GM19240 (cell line): ENCODE measurements around the gene TMTC3.
"Not testable (repeated sequence)": the region's sequence is repeated elsewhere in the genome, so short reads cannot be mapped to it uniquely, and the experiment has no call there.

Source experiments
- DNase-seq: peaks from one replicate; pipeline ENCODE4 v3.0.0; 2011; ENCODE audit warnings: low spot score; ENCODE audit not compliant: insufficient read length

The TMTC3 gene

DNA sequence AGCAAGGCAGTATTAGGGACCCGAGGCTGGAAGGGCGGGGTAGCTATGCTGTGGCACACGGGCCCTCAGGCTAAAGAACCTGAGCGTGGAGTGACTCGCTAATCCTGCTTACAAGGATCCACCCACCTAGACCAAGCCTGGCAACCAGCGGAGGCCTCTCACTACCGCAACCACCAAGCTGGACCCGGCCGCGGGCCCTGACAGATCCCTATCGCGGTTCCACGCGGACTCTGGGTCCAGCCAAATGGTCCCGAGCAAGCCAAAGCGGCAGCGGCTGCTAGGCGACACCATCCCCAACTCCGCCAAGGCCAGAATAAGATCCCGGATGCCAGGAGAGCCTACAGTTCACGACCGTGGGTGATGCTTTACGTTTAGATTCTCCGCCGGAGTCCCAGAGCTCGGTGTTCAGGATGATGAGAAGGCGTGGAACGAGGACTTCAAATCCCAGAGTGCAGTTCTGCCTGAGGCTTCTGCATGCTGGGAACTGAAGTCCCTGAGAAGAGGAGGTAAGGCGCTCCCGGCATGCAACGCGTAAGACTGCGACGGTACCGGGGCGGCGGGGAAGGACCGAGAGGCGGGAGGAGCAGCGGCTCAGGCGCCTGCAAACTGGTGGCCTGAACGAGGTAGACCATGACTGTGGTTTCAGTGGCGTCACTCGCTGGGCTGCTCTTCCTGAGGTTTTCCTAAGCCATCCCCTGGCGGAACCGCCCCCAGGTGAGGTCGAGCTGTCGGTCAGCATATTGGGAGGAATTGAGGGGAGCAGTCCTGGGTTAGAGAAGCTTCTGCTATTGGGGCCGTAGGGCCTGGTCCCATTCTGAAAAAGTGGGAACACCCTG lies at the start of gene TMTC3, which contains the start of gene CEP290:
Gene TMTC3, plus strand, starts transcription at position 534 of the 836 bp plus-strand sequence. CDS start 6,009 bp downstream, outside the sequence.
Gene CEP290, minus strand, starts transcription at position 315 of the 836 bp plus-strand sequence. CDS start 781 bp downstream, outside the sequence.
- peak; percentile 35 for DNase-seq

DNA sequence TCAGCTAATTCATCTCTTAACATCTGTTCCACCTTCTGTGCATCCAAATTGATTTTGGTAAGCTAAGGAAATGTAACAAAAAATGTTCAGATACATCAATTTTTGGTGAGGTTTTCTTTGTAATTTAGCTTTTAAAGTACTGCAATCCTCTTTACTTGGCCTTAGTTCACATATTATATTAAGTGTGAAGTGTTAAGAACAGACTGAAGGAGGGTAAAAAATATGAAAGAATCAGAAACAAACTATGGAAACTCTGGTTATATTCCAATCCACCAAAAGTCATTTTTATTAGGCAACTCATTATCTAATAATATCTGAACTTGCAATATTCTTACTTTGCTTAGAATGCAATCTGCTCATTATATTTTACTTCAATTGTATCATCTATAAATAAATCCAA lies 49.3 kb upstream of the TMTC3 start:
- DNase-seq: no peak

DNA sequence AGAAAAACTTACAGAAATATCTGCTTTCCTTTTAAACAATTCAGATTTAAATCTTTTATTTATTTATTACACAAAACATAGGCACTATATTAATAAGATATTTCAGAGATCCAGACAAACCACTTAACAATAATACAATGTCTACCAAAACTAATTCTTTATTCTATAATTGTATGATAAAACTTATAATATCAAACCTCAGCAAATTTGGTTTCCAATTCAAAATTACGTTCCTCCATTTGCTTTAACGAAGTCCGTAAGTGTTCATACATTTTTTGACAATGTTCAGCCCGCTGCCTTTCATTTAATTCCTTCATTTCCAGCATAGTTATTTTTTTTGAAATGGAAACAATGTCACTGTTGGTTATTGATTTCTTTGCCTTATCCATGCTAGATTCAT lies 48.5 kb upstream of the TMTC3 start:
- DNase-seq: no peak

DNA sequence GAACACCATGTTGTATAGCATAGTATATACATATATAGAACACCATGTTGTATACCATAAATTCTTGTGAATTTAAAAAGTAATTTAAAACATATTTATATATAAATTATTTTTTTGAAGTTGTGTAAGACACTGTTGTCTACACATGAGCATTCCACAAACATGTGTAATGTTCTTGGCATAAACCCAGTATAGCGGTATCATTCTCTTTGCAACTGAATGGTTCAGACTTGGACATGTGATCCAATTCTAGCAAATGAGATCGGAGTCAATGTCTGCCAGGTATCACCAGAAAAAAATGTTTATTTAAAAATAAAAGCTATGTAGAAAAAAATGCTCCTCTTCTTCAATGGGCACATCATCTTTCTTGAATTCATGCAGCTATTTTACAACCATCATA lies 34.1 kb upstream of the TMTC3 start:
- no peak for DNase-seq

DNA sequence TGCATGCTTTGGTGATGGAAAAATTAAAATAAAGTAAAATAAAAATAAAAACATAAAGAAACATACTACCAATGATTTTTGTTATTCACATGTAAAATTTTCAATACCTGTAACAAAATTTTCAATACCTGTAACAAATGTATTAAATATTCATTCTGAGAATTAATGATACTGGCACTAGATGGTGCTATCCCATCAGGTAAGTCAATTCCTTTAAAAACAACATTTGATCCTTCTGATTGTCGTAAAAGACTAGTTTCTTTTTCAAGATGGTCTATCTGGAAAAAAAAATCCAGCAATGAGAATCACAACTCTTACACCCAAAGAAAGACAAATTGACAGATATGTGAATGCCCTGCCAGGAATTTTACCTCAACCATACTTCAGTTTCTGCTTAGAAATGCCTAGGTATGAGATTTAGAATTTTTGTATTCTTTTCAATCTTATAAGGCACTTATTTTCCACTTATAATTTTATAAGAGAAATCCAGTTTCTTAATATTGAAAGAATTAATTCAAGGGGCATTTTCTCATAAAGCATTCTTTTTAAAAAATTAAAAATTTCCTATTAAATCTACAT lies 30.9 kb upstream of the TMTC3 start:
- DNase-seq: no peak

DNA sequence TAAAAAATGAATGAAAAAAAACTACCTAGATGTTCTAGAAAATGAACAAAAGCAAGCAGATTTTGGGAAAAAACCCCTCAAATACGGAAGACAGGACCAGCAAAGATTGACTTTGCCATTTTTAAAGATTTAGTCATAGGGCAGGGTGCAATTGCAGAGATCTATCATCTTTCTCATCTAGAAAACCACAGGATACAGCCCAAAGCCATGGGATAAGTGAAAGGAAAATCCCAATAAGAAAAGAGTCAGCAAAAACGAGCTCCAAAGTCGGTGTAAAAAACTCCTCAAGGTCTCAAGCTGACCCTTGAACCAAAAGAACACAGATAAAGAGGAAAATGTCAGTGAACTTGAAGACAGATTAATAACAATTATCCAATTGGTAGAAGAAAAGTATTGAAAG lies 28.2 kb upstream of the TMTC3 start:
- DNase-seq: no peak

DNA sequence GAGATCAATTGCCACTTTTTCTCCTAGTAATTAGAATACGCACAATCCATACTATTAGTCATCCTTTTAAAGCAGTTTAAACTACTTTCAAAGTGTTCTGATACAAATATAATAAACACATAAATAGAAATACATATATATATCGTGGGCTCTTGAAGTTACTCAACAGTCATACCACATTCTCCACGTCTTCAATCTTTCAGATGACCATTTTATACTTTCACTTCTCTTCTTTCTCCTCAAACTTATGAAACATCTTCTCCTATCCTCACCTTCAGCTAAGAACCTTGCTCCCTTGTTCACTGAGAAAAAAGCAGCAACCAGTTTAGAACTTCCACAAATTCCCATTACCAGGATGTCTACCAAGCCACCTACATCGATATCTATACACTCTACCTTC lies 19.4 kb upstream of the TMTC3 start:
- no peak for DNase-seq

DNA sequence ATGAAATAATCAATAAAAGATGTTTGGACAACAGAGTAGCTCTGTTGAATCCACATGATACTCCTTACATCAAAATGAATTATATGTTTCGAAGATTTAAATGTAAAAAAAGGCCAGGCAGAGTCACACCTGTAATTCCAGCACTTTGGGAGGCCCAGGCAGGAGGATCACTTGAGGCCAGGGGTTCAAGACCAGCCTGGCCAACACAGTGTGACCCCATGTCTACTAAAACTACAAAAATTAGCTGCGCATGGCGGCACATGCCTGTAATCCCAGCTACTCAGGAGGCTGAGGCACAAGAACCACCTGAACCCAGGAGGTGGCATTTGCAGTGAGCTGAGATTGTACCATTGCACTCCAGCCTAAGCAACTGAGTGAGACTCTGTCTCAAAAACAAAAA lies 15.0 kb upstream of the TMTC3 start:
- DNase-seq: no peak

DNA sequence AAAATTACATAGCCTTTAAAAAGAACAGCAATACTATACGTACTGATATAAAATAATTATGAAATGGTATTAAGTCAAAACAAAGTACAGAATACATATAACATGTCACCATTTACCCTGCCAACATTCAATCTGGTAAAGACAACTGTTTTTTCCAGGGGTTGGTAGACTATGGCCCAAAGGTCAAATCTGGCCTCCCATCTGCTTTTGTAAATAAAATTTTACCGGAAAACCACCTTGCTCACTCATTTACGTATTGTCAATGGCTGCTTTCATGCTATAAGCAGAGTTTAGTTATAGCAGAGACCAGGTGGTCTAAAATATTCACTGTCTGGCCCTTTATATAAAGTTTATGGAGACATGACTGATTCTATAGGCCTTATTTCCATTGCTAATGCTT lies 14.3 kb upstream of the TMTC3 start:
- no peak for DNase-seq

DNA sequence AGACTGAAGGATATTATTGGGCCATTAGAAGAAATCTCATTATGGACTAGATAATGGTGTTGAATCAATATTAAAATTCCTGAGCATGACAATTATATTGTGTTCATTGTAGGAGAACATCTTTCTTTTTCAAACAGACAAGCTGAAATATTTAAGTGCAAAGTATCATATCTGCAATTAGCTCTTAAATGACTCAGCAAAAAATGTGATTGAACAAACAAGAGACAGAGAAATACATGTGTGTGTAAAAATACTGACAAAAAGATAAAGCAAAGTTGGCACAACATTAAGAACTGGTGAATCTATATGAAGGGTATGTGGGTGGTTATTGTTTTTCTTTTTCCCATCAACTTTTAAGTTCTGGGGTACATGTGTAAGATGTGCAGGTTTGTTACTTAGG lies 9.7 kb upstream of the TMTC3 start:
- no peak for DNase-seq

DNA sequence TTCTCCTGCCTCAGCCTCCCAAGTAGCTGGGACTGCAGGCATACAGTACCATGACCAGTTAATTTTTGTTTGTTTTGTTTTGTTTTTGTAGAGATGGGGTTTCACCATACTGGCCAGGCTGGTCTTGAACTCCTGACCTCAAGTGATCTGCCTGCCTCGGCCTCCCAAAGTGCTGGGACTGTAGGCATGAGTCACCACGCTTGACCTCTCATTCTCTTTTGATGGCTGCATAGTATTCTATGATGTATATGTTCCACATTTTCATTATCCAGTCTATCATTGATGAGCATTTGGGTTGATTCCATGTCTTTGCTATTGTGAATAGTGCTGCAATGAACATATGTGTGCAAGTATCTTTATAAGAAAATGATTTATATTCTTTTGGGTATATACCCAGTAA lies 8.9 kb upstream of the TMTC3 start:
- not testable (repeated sequence) for DNase-seq

DNA sequence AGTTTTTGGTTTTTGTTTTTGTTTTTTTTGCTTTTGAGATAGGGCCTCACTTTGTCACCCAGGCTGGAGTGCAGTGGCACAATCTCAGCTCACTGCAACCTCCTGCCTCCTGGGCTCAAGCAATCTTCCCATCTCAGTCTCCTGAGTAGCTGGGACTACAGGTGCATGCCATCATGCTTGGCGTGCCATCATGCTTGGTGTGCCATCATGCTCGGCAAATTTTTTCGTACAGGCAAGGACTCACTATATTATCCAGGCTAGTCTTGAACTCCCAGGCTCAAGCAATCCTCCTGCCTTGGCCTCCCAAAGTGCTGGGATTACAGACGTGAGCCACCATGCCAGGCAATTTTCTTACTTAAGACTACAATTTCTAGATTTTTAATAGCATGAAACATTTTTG lies 2.4 kb upstream of the TMTC3 start:
- DNase-seq: not testable (repeated sequence)

DNA sequence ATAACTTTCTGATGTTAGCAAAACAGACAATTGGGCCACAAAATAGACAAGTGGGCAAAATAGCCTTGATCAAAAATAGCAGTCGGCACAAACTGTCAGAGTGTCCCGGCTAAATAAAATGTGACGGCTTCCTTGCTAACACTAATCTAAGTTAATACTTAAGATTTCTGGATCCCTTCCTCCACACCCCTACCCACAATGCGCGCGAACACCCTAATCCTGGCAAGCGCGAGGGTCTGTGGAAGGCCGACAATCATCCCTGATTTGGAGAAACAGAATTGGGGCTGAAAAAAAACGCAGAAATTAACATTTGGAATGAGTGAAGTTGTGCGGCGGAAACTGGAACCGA lies 708 bp upstream of the TMTC3 start:
- DNase-seq: no peak

DNA sequence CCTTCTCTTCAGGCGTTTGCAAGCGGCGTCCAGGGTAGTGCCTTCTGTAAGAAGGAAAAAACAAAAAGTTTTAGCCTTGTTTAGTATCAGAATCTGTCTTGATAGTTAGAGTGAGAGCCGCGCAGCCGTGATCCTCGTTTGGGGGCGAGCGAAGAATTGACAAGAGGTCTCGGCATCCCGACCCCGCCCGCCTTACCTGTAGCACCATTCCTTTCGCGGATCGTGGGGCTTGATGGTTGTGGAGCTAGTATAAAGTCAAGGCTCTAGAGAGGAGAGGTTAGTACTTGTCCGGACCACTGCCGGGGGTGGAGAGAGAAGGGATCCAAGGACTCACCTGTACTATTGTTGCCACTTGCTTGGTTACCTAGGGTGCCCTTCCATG lies 494 bp downstream of the TMTC3 start:
- DNase-seq: no peak

DNA sequence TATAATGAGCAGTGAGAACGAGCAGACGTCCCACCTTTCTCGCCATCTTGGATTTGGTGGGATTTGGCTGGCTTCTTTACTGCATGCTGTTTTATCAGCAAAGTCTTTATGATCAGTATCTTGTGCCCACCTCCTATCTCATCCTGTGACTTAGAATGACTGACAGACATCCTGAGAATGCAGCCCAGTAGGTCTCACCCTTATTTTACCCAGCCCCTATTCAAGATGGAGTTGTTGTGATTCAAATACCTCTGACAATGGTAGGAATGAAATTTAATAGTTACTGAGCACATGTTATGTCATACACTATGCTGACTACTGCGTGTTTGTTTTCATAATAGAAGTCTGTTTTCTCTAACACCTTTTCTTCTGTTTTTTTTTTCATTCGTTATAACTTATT lies 1.9 kb downstream of the TMTC3 start:
- DNase-seq: no peak

DNA sequence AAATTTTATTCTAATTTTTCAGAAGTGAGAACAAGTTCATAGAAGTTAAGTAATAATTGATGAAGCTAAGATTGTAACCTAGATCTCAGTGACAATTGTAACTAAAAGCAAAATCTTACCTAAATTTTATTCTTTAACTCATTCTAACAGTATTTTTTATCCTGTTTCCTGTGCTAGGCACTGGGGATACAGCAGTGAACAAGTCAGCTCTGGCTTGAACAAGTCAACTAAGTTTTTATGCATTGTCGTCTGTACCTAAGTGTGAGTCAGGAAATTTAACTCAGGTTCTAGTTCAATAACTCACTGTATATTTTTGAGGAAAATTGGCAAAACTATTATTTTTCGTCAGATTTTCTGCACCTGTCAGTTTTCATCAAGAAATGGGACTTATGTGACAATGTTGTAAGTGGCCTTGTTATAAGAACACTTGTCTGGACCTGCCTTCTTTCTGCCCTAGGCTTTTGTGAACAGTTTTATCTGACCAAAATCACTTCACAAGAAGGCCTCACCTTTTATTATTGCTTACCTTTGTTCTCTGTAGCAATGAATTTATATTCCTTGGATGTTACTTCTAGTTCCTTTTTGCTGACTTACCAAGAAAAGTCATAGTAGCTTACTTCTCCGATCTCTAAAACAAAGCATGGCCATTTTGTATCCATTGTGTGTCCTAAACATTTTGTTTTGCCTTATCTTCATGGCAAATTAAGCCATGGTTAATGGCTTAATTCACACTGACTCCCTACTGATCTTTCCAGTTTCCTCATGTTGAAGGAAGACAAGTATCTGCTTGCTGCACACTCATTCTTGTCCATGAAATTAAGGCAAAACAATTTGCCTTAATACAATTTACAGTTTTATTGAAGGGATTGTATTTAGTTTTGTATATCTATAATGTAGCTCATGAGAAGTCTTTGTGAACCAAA lies 2.7 kb downstream of the TMTC3 start:
- DNase-seq: no peak

DNA sequence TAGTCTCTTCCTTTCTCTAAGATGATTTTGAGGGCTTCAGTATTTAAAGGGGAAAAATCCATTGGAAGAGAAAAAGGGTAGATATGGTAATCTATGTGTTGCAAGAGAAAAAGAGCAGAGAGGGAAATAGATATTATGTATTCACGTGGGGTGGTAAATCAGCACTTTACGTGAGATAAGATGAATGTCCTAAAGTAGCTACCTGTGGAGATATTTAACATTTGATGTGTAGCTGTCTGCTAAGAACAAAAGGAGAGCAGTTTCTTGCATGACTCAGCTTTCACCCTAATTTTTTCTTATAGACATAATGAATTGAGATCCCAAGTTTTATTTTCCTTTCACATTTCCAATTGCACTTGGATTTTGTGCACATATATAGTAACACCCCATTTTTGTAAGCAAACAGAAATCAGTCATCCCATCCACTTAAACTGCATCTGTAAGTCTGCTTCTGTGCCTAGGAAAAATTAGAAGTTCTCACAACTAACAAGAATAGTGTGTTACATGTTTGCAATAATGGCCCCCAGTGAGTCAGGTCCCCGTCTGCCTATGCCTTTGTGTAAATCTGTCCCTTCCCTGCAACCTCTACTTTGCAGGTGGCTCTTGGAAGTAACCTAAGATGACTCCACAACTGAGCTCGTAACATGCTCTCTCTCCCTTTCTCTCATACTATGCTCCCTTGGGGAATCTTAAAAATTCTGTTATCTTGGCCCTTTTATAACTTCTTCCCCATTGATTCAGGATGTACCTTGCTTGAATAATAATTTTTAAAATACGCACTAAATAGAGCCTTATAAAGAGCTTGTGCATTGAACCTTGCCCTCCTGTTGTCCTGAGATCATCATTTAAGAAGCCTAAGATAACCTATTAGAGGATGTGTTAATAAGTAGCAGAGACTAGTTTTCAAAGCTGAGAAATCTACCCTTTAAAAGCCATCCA lies 3.7 kb downstream of the TMTC3 start:
- no peak for DNase-seq

DNA sequence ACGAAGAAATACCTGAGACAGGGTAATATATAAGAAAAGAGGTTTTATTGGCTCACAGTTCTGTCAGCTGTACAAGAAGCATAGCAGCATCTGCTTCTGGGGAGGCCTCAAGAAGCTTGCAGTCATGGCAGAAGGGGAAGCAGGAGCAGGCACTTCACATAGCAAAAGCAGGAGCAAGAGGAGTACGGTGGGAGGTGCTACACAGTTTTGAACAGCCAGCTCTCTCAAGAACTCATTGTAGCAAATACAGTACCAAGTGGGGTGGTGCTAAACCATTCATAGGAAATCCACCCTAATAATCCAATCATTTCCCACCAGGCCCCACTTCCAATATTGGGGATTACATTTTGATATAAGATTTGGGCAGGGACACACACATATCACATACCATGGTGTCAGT lies 8.0 kb downstream of the TMTC3 start:
- no peak for DNase-seq

DNA sequence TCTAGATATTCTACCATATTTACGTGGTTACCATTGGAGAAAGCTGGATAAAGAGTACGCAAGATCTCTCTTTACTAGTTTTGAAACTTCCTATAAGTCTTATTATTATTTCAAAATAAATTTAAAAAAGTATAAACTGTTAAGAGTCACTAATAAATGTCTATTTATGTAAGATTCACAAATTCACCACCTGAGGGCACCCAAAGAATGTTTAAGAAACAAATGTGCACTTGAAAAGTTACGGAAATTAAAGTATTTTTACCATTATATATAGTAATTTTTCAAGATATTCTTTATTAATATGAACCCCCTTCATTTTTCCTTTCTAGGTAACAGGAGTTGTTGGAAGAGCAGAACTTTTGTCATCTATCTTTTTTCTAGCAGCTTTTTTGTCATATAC lies 11.9 kb downstream of the TMTC3 start:
- no peak for DNase-seq

DNA sequence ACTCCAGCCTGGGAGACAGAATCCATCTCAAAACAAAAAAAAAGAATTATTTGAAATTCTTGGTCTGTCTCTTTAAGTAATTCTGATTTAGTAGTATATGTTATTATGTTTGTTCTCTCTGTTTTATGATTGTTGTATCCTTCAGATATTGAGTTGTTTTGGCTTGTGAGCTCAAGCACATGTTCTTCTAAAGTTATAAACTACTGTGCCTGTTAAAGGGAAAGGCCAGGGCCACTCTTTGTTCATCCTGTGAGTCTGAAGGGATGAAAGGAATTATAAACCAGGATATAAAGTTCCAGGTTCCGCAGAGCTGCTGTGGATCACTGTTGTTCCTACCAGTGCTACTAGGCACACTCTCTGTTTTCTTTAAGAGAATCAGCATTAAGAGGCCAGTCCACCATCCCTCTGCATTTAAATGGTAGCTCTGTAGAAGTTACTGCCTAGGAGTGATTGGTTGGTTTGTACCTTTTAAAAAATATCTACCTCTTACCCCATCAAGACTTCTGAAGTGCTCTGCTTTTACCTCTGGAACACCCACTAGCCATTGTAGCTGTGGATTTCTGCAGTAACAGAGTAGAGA lies 14.1 kb downstream of the TMTC3 start:
- no peak for DNase-seq

DNA sequence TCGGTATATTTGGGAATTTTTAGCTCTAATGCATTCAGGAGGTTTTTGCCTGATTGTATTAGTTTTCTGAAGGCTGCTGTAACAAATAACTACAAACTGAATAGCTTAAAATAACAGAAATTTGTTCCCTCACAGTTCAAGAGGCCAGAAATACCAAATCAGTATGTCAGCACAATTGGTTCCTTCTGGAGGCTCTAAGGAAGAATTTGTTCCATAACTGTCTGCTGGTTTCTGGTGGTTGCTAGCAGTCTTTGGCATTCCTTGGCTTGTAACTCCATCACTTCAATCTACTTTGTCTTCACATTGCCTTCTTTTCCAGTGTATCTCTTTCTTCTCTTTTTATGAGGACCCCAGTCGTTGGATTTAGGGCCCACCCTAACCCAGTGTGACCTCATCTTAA lies 21.3 kb downstream of the TMTC3 start:
- no peak for DNase-seq
